GM23338 (cell line): ENCODE measurements around the gene SMPDL3A. TPM values are rescaled to one million over a fixed set of nuclear protein-coding genes. Genes with fewer than 3 reads are reported as not detected.
"Not testable (repeated sequence)": the region's sequence is repeated elsewhere in the genome, so short reads cannot be mapped to it uniquely, and the experiment has no call there.

ENCODE experiments used
- ATAC-seq: fragments of 200-7000 bp; cut with Tn5 transposase; 3 replicates; pipeline ENCODE4 v1.9.1; 2020
- DNase-seq: peaks from one replicate; pipeline ENCODE4 v3.0.0-alpha.2; 2015; ENCODE audit warnings: low spot score
- H2AFZ ChIP-seq: fragments of 200-600 bp; sonication (generic); 2 replicates; pipeline ENCODE4 v1.8.0; 2016; ENCODE audit warnings: antibody characterized with exemption, mild to moderate bottlenecking, moderate library complexity
- H3F3A ChIP-seq: fragments of 200-600 bp; sonication (generic); replicated peaks from 2 replicates; pipeline ENCODE4 v1.8.0; 2017; ENCODE audit warnings: antibody characterized with exemption, mixed run types, low read depth
- H3K27ac ChIP-seq: fragments of 200-600 bp; sonication (generic); 2 replicates; pipeline ENCODE4 v1.6.1; 2016; ENCODE audit warnings: low read depth
- H3K27me3 ChIP-seq: fragments of 200-600 bp; sonication (generic); 2 replicates; pipeline ENCODE4 v1.8.0; 2016; ENCODE audit warnings: mild to moderate bottlenecking, mixed run types, moderate library complexity; ENCODE audit not compliant: insufficient read depth
- H3K36me3 ChIP-seq: fragments of 200-600 bp; sonication (generic); 2 replicates; pipeline ENCODE4 v1.8.0; 2016; ENCODE audit warnings: mild to moderate bottlenecking; ENCODE audit not compliant: insufficient read depth
- H3K4me1 ChIP-seq: fragments of 200-600 bp; sonication (generic); 2 replicates; pipeline ENCODE4 v1.8.0; 2016; ENCODE audit warnings: mild to moderate bottlenecking, moderate library complexity; ENCODE audit not compliant: insufficient read depth
- H3K4me2 ChIP-seq: fragments of 200-600 bp; sonication (generic); 2 replicates; pipeline ENCODE4 v1.7.1; 2017; ENCODE audit warnings: mixed run types
- H3K4me3 ChIP-seq: fragments of 200-600 bp; sonication (generic); 2 replicates; pipeline ENCODE4 v1.6.1; 2016; ENCODE audit warnings: mixed run types
- H3K79me2 ChIP-seq: fragments of 200-600 bp; sonication (generic); replicated peaks from 2 replicates; pipeline ENCODE4 v1.8.0; 2017; ENCODE audit warnings: mild to moderate bottlenecking; ENCODE audit not compliant: insufficient read depth
- H3K9me2 ChIP-seq: fragments of 200-600 bp; sonication (generic); 2 replicates; pipeline ENCODE4 v1.8.0; 2017; ENCODE audit not compliant: insufficient read depth
- H4K20me1 ChIP-seq: fragments of 200-600 bp; sonication (generic); replicated peaks from 2 replicates; pipeline ENCODE4 v1.8.0; 2017; ENCODE audit warnings: mild to moderate bottlenecking; ENCODE audit not compliant: insufficient read depth
- H3K27ac Mint-ChIP-seq: 2 replicates; pipeline ENCODE4 v1.8.0; 2020; ENCODE audit warnings: inconsistent platforms, mild to moderate bottlenecking, moderate library complexity, mixed read lengths
- H3K27me3 Mint-ChIP-seq: 3 replicates; pipeline ENCODE4 v1.8.0; 2022; ENCODE audit warnings: low read depth, mild to moderate bottlenecking, moderate library complexity, mixed read lengths, inconsistent platforms; ENCODE audit not compliant: insufficient read depth, poor library complexity
- H3K36me3 Mint-ChIP-seq: 3 replicates; pipeline ENCODE4 v1.8.0; 2021; ENCODE audit warnings: low read depth, mild to moderate bottlenecking, inconsistent platforms, moderate library complexity, mixed read lengths
- H3K4me1 Mint-ChIP-seq: 3 replicates; pipeline ENCODE4 v1.8.0; 2020; ENCODE audit warnings: mild to moderate bottlenecking, inconsistent platforms, mixed read lengths
- H3K4me3 Mint-ChIP-seq: 3 replicates; pipeline ENCODE4 v1.8.0; 2021; ENCODE audit warnings: moderate library complexity, mild to moderate bottlenecking, inconsistent platforms, mixed read lengths
- H3K9me3 Mint-ChIP-seq: 3 replicates; pipeline ENCODE4 v1.8.0; 2020; ENCODE audit warnings: moderate library complexity, mild to moderate bottlenecking, inconsistent platforms, mixed read lengths
- CREB1 ChIP-seq: fragments of 250-450 bp; sonication (Bioruptor Pico); IDR thresholded peaks from 2 replicates; pipeline ENCODE4 v1.5.0; 2020; ENCODE audit warnings: low read depth, mild to moderate bottlenecking, moderate library complexity
- EZH2 ChIP-seq: fragments of 200-600 bp; sonication (generic); IDR thresholded peaks from one replicate; pipeline ENCODE4 v1.8.0; 2017; ENCODE audit warnings: antibody characterized with exemption, mild to moderate bottlenecking, low read depth; ENCODE audit not compliant: unreplicated experiment
- EZH2phosphoT487 ChIP-seq: fragments of 200-600 bp; sonication (generic); IDR thresholded peaks from one replicate; pipeline ENCODE4 v1.8.1; 2018; ENCODE audit warnings: antibody characterized with exemption; ENCODE audit not compliant: unreplicated experiment
- JUNB ChIP-seq: IDR thresholded peaks from one replicate; pipeline ENCODE4 v1.6.1; 2016; ENCODE audit warnings: antibody characterized with exemption; ENCODE audit not compliant: unreplicated experiment
- NANOG ChIP-seq: IDR thresholded peaks from 2 replicates; pipeline ENCODE4 v1.6.1; 2016; ENCODE audit warnings: antibody characterized with exemption, borderline replicate concordance
- POLR2AphosphoS5 ChIP-seq: IDR thresholded peaks from 2 replicates; pipeline ENCODE4 v1.6.1; 2016; ENCODE audit warnings: antibody characterized with exemption, low read depth
- STAT1 ChIP-seq: IDR thresholded peaks from one replicate; pipeline ENCODE4 v1.6.1; 2016; ENCODE audit warnings: antibody characterized with exemption; ENCODE audit not compliant: unreplicated experiment
- ZNF114 ChIP-seq: fragments of 250-450 bp; sonication (Bioruptor Pico); IDR thresholded peaks from 2 replicates; pipeline ENCODE4 v1.5.0; 2020; ENCODE audit warnings: mild to moderate bottlenecking, moderate library complexity
- ZNF331 ChIP-seq: fragments of 250-450 bp; sonication (Bioruptor Pico); IDR thresholded peaks from 2 replicates; pipeline ENCODE4 v1.5.0; 2020; ENCODE audit warnings: low read depth, mild to moderate bottlenecking, moderate library complexity
- polyA plus RNA-seq: library from polyadenylated mRNA; unstranded; fragments of >200 nt; fragmentation: Nextera tagmentation; extraction: Ambion mirVana; gene quantifications from 2 replicates; pipeline ENCODE4 v1.2.1, GENCODE V29; 2016
- total RNA-seq: library from RNA; depleted of rRNA; stranded (reverse); fragments of >200 nt; shearing (Covaris generic); gene quantifications from 2 replicates; pipeline ENCODE4 v1.2.3, GENCODE V29; 2014
- TF ChIP-seq, protein P1 (sequence below): IDR thresholded peaks from 2 replicates; pipeline ENCODE4 v1.6.1; 2016; ENCODE audit warnings: antibody characterized with exemption
- TF ChIP-seq, protein P2 (sequence below): IDR thresholded peaks from one replicate; pipeline ENCODE4 v1.6.1; 2018; ENCODE audit warnings: antibody characterized with exemption; ENCODE audit not compliant: unreplicated experiment
- TF ChIP-seq, protein P3 (sequence below), 2 experiments: fragments of 200-600 bp in 1 of 2; sonication (generic) in 1 of 2; conservative IDR thresholded peaks; 2 replicates each; pipeline versions ENCODE4 v1.5.1 to v1.6.1; 2016 to 2017; ENCODE audit warnings: antibody characterized with exemption in 2 of 2, low read depth in 2 of 2, mild to moderate bottlenecking in 2 of 2, moderate library complexity in 1 of 2

The SMPDL3A gene
- total and polyA plus RNA-seq, 2 experiments from 2014 or later = 3.5 to 6.3 TPM

DNA sequence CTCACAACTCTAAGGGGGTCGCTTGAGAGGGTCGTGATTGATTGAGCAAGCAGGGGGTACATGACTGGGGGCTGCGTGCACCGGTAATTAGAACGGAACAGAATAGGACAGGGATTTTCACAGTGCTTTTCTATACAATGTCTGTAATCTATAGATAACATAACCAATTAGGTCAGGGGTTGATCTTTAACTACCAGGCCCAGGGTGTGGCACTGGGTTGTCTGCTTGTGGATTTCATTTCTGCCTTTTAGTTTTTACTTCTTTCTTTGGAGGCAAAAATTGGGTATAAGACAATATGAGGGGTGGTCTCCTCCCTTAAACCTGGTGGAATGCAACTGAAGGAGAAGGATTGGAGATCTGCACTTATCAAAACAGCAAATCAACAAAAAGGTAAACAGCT, 40.1 kb upstream of the SMPDL3A start:
- H3K36me3 ChIP-seq, H3K27ac Mint-ChIP-seq, H3K4me3 ChIP-seq, DNase-seq, ATAC-seq, H3K79me2 ChIP-seq, H3K27ac ChIP-seq, H3K4me2 ChIP-seq, H2AFZ ChIP-seq, H3K9me2 ChIP-seq, H4K20me1 ChIP-seq, H3K4me3 Mint-ChIP-seq, H3F3A ChIP-seq: not testable (repeated sequence)
- H3K27me3 Mint-ChIP-seq = peaks cover 11% of the 10 kb centered on the region
- peaks cover 21% of the 10 kb centered on the region for H3K4me1 ChIP-seq
- H3K36me3 Mint-ChIP-seq = peaks cover 10% of the 10 kb centered on the region
- peaks cover 26% of the 10 kb centered on the region for H3K27me3 ChIP-seq
- peaks cover 17% of the 10 kb centered on the region for H3K9me3 Mint-ChIP-seq
- peaks cover 19% of the 10 kb centered on the region for H3K4me1 Mint-ChIP-seq

DNA sequence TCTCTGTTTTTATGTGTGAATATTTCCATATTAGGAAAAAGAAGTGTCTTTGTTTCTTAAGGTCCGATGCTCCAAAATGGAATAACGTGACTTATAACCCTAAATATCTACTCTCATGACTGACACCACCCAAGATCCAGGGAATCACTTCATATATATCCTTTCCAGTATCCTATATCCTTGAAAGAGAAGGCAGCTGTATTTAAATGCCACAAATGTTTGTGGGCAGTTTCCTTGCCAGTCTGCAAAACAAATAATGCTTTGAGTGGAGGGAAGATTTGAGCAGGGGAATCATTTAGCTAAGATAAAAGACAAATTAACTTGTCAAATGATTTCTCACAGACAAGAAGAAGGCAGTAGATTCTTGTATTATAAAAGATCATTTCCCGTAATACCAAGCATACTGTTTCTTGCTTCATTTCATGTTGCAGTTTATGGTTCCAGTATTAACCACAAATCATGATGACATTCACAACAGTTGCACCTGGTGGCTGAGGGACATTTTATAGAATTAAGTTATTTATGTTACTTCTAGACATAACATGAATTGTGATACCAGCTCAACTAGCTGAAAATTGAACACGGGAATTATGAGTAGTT, 39.5 kb upstream of the SMPDL3A start:
- peaks cover 25% of the 10 kb centered on the region for H3K4me1 ChIP-seq
- no peaks in the 10 kb centered on the region for H3K36me3 ChIP-seq
- peaks cover 32% of the 10 kb centered on the region for H3K27me3 ChIP-seq
- peaks cover 15% of the 10 kb centered on the region for H3K27me3 Mint-ChIP-seq
- no peak overlapping the region for H3K4me3 Mint-ChIP-seq
- ATAC-seq = no peak
- no peaks in the 10 kb centered on the region for H4K20me1 ChIP-seq
- peaks cover 22% of the 10 kb centered on the region for H3K4me1 Mint-ChIP-seq
- peaks cover 17% of the 10 kb centered on the region for H3K9me3 Mint-ChIP-seq
- DNase-seq = no peak
- no peak overlapping the region for H2AFZ ChIP-seq
- H3K27ac Mint-ChIP-seq = no peak overlapping the region
- TF ChIP-seq, protein P1, sequence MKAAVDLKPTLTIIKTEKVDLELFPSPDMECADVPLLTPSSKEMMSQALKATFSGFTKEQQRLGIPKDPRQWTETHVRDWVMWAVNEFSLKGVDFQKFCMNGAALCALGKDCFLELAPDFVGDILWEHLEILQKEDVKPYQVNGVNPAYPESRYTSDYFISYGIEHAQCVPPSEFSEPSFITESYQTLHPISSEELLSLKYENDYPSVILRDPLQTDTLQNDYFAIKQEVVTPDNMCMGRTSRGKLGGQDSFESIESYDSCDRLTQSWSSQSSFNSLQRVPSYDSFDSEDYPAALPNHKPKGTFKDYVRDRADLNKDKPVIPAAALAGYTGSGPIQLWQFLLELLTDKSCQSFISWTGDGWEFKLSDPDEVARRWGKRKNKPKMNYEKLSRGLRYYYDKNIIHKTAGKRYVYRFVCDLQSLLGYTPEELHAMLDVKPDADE = no peak
- TF ChIP-seq, protein P2, sequence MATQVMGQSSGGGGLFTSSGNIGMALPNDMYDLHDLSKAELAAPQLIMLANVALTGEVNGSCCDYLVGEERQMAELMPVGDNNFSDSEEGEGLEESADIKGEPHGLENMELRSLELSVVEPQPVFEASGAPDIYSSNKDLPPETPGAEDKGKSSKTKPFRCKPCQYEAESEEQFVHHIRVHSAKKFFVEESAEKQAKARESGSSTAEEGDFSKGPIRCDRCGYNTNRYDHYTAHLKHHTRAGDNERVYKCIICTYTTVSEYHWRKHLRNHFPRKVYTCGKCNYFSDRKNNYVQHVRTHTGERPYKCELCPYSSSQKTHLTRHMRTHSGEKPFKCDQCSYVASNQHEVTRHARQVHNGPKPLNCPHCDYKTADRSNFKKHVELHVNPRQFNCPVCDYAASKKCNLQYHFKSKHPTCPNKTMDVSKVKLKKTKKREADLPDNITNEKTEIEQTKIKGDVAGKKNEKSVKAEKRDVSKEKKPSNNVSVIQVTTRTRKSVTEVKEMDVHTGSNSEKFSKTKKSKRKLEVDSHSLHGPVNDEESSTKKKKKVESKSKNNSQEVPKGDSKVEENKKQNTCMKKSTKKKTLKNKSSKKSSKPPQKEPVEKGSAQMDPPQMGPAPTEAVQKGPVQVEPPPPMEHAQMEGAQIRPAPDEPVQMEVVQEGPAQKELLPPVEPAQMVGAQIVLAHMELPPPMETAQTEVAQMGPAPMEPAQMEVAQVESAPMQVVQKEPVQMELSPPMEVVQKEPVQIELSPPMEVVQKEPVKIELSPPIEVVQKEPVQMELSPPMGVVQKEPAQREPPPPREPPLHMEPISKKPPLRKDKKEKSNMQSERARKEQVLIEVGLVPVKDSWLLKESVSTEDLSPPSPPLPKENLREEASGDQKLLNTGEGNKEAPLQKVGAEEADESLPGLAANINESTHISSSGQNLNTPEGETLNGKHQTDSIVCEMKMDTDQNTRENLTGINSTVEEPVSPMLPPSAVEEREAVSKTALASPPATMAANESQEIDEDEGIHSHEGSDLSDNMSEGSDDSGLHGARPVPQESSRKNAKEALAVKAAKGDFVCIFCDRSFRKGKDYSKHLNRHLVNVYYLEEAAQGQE = no peak
- TF ChIP-seq EZH2 (no peak), POLR2AphosphoS5 (no peak)
- no peaks in the 10 kb centered on the region for H3K79me2 ChIP-seq
- no peak overlapping the region for H3K4me2 ChIP-seq
- no peaks in the 10 kb centered on the region for H3K9me2 ChIP-seq
- H3F3A ChIP-seq = no peaks in the 10 kb centered on the region
- H3K36me3 Mint-ChIP-seq = peaks cover 10% of the 10 kb centered on the region
- H3K4me3 ChIP-seq = no peak overlapping the region
- H3K27ac ChIP-seq = no peak overlapping the region

DNA sequence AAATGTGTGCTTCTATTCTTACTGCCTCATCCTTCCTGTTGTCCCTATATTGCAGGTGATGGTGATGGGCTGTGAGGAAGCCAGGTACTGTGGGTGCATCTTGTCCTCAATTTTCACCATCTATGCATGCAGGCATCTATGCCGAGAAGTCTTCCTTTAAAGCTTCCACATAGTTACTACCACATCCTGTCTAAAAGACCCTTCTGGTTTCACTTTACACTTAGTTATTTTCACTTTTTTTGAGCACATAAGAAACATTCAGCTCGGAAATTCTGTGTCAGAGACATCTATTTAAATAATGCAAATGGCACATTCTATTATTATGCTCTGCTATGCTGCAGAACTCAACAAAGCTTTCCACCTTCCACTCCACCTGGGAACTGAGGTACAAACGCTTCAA, 37.7 kb upstream of the SMPDL3A start:
- H3K4me3 ChIP-seq = no peak overlapping the region
- Mint-ChIP-seq H3K9me3 (peaks cover 17% of the 10 kb centered on the region), H3K36me3 (peaks cover 10% of the 10 kb centered on the region), H3K27ac (no peak overlapping the region), H3K4me1 (peaks cover 24% of the 10 kb centered on the region), H3K4me3 (no peak overlapping the region), H3K27me3 (peaks cover 19% of the 10 kb centered on the region)
- peaks cover 47% of the 10 kb centered on the region for H3K27me3 ChIP-seq
- no peak overlapping the region for H3K27ac ChIP-seq
- TF ChIP-seq NANOG (no peak), POLR2AphosphoS5 (no peak), JUNB (no peak), CREB1 (CRISPR knock-in tag) (no peak), ZNF114 (no peak), ZNF331 (CRISPR knock-in tag) (no peak), EZH2phosphoT487 (no peak), STAT1 (no peak), EZH2 (no peak)
- TF ChIP-seq, protein P3, sequence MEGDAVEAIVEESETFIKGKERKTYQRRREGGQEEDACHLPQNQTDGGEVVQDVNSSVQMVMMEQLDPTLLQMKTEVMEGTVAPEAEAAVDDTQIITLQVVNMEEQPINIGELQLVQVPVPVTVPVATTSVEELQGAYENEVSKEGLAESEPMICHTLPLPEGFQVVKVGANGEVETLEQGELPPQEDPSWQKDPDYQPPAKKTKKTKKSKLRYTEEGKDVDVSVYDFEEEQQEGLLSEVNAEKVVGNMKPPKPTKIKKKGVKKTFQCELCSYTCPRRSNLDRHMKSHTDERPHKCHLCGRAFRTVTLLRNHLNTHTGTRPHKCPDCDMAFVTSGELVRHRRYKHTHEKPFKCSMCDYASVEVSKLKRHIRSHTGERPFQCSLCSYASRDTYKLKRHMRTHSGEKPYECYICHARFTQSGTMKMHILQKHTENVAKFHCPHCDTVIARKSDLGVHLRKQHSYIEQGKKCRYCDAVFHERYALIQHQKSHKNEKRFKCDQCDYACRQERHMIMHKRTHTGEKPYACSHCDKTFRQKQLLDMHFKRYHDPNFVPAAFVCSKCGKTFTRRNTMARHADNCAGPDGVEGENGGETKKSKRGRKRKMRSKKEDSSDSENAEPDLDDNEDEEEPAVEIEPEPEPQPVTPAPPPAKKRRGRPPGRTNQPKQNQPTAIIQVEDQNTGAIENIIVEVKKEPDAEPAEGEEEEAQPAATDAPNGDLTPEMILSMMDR (conservative IDR thresholded peaks at IDR 0.05; ENCODE audit: low read depth in 2 of 2) = no peak
- TF ChIP-seq, protein P1 = no peak
- peaks cover 30% of the 10 kb centered on the region for H3K4me1 ChIP-seq
- no peaks in the 10 kb centered on the region for H3K9me2 ChIP-seq
- peaks cover 4% of the 10 kb centered on the region; the same call in 1 of the 2 replicates for H4K20me1 ChIP-seq
- no peak for ATAC-seq
- H3K4me2 ChIP-seq = no peak overlapping the region
- H3K79me2 ChIP-seq = no peaks in the 10 kb centered on the region
- H3F3A ChIP-seq = no peaks in the 10 kb centered on the region; the same call in 1 of the 2 replicates
- no peak for DNase-seq
- no peaks in the 10 kb centered on the region for H3K36me3 ChIP-seq
- H2AFZ ChIP-seq = 0 out of 2 replicates have a peak overlapping the region, but pooled peaks have one; percentile 6
